ENCODE measurements around the gene WDR90.

WDR90 gene

DNA sequence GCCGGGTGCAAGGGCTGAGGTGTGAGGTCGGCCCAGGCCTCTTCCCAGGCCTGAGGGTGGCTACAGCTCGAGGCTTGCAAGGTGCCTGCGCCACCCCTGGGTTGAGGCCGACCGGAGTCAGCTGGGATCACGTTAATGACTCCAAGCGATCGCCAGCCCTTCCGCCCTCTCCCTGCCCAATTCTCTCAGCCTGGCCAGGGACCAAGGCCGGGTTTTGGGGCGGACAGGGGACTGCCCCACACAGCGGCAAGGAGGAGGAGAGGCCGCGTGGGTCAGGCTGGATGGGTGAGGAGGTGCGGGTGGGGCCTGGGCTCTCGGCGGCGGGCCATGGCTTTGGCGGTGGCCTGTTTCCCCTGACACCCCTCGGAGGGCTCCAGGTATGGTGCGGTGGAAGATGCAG, 44.2 kb downstream of the WDR90 start:
- no peak for DNase-seq

DNA sequence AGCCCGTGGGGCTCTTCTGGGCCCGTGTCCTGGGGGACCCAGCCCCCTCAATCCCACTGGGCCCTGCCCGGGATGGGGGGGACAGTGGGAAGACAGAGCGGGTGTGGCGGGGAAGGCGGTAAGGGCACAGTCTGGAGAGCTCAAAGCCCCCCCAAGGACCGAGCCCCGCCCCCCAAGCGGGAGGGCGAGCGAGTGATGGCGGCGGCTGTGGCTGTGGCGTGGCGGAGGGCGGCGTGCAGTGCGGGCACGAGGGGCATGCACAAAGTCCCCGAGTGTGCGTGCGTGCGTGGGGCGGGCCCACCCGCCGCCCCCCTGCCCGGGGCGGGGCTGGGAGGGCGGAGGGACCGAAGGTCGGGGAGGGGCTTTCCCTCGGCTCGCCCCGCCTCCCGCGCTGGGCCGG, 44.6 kb downstream of the WDR90 start:
- DNase-seq, result peak in 1 of 4 experiments; percentile 28

DNA sequence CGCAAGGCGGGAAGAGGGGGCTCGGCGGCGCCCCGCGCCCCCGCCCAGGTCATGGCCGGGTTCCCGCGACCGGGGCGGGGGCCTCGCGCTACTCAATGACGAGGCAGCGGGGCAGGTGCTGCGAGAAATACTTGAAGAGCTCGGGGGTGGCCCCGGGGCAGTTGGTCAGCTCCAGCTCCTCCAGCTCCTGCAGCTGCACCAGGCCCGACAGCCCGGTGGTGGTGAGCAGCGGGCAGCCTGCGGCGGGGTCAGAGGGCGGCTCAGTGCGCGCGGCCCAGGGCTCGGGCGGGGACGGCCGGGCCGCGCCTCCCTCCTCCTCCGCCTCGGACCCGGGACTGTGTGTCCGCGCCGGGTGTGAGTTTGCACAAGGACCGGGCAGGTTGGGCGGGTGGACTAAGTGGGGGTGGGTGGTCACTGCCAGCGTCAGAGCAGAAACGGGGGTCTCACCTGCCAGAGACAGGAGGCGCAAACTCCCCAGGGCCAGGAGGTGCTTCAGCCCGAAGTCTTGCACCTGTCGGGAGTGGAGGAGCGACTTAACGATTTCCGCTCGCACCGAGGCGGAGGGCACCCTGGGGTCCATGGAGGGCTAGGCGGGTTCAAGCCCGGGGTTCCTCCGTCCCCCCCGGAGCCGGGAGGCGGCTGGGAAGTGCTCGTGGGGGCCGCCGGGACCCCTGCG, 45.2 kb downstream of the WDR90 start:
- no peak for DNase-seq

DNA sequence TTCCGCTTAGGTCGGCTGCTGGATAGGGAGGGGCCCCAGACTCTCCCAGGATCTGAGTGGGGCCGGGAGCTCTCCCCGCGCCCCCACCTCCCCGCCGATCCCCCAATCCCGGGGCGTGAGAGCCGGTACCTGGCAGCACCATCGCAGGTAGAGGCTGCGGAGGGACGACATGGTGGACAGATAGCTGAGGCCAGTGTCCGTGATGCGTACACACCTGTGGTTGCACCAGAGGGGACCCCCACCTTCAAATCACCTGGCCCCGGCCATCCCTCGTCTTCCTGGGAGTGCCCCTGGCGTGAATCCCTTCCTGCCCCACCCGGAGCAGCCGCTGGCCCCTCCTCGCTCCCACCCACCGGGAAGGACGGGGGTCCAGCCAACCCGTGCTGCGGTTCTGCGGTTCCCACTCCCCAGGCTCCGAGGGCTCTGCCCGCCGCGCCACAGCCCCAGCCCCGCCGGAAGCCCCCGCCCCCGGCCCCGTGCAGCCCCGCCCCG, 45.7 kb downstream of the WDR90 start:
- DNase-seq, result peak in 1 of 4 experiments; percentile 31

DNA sequence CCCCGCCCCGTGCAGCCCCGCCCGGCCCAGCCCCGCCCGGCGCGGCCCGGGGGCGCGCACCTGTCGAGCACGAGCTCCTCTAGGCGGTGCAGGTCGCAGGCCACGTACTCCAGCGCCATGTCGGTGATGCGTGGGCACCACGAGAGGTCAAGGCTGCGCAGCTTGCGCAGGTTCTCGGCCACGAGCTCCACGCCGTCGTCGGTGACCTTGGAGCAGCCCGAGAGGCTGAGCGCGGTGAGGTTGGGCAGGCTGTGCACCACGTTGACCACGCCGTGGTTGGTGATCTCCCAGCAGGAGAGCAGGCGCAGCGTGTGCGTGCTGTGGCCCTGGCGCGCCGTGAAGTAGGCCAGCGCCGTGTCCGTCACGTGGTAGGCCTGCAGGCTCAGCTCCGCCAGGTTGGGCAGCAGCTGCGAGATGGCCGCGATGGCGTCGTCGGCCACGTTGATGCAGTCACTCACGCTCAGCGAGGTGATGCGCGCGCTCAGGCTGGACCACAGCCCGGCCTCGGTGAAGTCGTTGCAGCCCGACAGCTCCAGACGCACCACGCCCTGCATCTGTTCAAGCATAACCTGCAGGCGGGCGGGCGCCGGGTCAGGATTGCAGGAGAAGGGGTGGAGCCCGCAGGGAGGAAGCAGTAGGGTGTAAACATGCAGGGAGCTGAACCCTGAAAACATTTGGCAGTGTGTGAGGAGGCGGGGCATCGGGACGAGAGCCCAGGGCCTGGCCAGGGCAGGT, 46.4 kb downstream of the WDR90 start:
- peak in 3 of 4 experiments; percentile 40 to 81 (median 62) for DNase-seq

DNA sequence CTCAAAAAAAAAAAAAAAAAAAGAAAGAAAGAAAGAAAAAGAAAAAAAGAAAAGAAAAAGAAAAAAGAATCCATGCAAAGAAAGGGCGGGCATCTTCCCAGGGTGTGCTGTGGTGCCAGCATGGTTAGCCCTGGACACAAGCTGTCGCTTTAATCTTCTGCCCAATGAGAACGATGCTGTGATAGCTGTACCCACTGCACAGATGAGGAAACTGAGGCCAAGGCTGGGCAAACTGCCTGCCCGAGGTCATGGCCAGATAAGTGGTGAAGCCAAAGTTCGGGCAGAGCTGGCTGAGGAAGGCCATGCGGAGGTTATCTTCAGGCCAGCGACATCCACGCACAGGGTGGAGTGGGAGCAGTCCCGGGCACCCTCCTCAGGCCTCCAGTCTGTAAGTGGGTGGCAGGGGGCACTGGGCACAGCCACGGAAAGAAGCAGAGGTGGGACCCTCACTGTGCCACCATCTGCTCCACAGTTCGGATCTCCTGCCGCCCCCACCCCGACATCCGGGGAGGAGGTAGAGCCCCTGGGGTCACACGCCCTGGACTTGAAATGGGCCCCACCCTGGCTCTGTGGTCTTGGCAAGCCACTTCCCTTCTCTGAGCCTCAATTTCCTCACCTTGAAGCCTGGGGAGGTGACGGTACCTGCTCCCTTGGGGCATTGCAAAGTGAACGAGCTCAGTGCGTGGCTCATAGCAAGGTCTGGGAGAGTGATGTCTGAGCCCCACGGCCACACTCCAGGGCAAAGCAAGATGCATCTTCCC, 49.9 kb downstream of the WDR90 start:
- DNase-seq, result no peak

DNA sequence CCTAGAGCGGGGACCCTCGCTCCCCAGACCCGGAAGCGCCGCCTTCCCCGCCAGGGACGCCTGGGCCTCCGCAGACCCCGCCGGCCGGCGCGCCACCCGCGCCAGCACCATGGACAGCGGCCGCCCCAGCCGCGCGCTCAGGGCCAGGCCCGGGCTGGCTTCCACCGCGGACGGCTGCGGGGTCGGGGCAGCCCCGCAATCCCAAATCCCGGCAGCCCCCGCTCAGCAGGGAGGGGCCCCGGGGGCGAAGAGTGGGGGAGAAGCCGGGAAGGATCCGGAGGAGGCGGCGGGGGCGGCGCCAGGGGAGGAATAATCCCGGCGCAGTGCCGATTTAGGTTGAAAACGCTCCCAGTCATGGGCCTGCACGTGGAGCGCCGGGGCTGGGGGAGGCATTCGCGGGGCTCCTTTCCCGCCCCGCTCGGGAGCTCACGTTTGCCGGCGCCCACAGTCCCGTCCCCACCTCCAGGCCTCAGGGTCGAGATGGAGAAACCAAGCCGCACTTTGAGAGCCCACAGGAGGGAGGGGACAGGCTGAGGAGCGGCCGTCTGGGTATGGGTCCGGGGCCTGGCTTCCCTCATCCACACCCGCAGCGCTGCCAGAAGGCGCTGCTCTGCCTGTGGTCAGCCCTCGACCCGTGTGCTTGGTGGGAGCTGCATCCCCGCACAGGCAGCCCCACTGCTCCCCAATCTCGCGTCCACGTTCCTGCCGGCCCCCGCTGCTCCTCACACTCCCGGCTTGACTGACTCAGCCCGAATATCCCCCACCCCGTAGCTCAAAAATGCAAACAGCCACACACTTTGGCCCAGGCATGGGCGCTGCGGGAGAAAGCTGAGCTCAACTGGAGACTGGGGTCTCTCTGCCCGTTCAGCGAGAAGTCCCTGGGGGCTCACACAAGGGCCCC, 51.8 kb downstream of the WDR90 start:
- DNase-seq, result peak in 2 of 4 experiments; percentile 24 to 45

DNA sequence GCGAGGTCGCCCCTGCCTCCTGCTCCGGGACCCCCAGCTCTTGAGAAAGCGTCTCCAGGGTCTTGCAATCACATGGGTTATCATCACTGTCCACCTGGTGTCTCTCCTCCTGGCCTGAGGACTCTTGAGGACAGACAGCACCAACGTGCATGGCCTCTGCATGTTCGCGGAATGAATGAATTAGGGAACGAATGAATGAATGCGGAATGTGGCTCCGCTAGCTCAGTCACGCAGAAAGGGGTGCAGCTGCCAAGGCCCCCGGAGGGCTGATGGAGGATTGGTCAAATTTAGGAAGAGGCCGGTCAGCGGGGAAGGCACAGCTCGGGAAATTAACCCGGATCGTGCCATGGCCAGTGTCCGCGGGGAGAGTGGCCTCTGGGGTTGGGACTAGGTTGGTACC, 53.2 kb downstream of the WDR90 start:
- DNase-seq, result no peak

DNA sequence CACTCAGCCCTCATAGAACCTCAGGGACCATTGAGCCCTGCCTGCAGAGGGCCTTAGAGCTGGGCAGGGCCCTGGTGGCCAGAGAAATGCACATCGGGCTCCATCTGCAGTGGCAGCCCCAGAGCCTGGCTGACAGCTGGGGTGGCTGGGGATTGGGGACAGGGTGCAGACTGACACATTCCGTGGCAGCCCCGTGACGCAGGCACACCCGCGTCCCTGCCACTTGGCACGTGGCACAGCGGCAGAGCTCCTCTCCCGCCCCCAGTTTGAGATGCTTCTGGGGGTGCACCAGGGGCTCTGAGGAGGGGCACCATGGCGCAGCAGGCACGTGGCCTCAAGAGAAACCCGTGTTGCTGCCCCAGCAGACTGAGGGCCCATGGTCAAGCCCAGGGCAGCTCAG, 54.2 kb downstream of the WDR90 start:
- DNase-seq, result no peak

DNA sequence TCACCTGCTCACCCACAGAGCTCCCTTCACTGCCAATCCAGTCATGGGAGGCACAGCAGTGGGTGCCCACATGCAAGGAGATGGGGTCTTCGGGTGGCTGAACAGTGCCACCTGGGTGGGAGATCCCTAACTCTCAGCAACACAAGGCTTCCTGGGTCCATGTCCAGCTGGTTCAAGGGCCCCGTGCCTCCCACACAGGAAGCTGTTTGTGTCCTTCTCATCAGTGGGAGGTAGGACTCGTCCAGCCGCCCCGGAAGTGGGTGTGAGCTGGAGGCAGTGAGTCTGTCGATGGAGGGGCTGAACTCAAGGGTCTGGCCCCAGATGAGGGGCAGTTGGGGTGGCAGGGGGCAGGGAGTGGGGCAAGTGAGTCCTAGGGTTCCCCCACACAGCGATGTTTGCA, 54.9 kb downstream of the WDR90 start:
- DNase-seq, result no peak

DNA sequence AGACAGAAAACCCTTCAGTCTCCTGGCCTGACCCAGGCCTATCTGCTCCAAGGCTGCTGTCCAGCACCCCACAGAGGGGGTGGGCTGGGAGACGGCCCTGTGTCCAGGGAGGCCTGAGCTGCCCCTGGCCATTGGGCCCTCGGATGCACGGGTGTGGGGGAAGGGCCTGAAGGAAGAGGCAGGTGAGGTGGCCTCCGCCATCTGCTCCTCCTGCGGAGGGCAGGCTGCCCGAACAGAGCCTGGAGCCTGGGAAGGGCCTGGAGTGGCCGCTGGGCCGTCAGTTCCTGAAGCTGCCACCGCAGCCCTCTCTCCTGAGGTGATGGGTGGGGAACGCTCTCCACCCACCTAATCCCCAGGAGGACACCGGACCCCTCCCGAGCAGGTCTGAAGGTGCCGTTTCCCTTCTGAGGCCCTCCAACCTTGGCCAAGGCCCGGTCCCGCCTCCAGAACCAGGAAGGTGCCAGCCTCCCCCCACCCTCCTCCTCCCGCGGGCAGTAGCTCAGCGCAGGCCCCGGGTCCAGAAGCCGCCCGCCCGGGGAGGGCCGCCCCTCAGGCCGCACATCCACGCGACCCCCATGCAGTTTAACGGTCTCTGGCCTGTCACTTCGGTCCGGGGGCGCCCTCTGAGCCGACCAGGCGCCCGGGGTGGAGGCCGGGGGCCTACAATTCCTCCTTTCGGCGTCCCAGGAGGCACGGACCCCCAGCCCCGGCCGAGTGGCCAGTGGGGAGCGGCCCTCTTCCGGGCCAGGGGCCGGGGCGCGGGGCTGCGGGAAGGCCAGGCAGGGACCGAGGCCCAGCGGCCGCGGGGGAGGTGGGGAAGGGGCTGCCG, 55.6 kb downstream of the WDR90 start:
- DNase-seq, result no peak

DNA sequence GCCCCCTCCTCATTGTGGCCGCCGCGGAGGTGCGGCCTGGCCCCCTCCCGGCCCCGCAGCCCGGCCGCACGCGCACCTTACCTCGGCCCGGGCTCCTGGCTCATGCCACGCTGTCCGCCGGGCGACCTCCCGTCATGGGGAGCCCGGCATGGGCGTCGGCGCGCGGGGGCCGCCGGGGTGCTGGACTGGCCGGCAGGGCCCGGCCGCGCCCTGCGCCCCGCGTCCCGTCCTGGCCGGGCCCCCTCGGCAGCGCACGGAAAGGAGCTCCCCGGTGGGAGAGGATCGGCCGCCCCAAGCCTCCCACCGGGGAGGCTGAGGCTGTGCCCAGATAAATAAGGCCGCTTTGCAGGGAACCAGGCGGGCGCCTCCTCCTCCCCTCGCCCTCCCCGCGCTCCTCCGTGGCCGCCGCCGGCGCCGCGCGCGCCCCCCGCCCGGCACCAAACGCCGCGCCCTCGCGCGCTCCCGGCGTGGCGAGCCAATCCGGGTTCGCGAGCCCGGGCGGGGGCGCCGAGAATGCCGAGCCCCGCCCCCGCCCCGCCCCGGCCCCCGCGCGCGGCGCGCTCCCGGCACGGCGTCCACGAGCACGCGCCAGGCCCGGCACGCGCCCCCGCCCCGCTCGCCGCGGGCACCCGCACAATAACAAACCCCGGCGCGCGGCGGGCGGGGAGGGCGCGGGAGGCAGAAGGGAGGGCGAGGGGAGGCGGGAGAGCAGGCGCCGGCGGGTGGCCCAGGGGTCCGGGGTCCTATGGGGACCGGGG, 56.4 kb downstream of the WDR90 start, which contains the start of gene FBXL16:
TSS of gene FBXL16 (minus strand) at position 371 of the 758 bp plus-strand sequence. CDS start 8,396 bp downstream, outside the sequence.
- no peak for DNase-seq

DNA sequence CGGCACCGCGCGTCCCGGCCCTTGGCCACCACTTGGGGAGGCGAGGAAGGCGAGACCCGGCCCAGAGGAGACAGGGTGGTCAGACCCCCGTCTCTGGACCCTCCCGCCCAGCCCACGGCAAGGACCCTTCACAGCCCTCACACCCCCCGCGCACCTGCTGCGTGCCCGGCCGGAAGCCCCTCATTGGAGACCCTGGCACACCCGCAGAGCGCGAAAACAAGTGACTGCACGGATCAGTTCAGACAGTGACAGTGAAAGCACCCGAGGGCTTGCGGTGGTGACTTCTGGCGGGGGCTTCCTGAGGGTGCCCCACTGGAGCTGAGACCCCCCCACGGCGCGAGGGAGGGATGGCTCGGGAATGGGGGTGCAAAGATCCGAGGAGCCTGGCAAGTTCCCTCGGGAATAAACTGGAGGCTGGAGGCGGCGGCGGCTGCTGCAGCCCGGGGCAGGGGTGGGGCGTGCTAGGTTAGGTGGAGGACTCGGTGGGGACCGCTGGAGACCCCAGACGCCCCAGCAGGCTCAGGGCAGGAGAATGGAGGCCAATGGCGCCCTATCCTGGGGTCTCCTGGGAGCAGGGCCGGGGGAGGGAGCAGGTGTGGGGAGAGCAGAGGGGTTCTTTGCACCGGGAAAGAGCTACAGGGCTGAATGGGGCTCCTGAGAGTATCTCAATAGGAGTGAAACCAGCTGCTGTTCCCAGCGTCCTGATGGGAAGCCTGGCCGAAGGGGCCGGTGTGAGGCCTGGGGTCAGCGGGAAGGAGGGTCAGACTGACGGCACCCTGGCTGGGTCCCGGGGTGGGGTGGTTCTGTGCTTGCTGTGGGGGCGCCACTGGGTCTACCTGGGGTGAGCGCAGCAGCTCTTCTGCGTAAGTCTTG, 57.3 kb downstream of the WDR90 start:
- no peak for DNase-seq

DNA sequence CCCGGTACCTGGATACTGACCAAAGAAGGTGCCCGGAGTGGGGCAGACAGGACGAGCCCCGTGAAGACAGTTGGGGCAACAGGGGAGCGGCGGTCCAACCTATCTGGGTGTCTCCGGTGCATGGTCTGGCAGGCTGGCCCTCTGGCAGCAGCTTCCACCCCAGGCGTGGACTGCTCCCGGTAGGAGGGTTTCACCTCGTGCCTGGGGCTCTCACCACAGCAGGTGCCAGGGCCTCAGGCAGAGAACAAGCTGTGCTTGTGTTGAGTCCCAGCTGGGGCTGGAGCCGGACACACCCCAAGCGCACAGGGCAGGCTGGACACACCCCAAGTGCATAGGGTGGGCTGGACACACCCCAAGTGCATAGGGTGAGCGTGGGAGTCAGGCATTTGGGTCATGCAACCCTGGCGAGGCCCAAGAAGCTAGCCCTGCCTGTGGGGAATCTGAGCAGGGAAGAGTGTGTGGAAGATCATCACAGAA, 57.9 kb downstream of the WDR90 start:
- no peak for DNase-seq

DNA sequence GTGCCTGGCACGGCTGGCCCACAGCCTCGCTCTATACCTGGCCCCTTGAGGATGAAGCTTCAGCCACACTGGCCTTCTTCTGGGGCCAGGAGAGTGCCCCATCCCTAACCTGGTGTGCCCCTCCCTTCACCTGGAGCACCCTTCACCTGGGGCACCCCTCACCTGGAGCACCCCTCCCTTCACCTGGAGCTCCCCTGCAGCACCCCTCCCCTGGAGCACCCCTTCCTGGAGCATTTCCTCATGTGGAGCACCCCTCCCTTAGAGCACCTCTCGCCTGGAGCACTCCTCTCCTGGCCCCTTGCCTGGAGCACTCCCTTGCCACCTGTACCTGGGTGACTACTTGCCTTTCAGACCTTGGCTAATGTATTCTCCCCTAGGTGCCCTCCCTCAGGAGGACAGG, 58.9 kb downstream of the WDR90 start:
- DNase-seq, result no peak

DNA sequence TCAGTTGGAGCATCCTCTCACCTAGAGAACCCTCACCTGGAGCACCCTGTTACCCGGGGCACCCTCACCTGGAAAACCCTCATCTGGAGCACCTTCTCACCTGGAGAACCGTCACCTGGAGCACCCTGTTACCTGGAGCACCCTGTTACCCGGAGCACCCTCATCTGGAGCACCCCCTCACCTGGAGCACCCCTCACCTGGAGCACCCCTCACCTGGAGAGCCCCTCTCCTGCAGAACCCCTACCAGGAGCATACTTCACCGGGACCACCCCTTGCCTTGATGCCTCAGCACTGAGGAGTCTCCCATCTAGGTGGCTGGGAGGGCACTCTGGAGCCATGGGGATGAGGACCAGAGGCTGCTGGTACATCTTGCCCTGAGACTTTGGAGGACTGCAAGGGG, 59.8 kb downstream of the WDR90 start:
- no peak for DNase-seq

DNA sequence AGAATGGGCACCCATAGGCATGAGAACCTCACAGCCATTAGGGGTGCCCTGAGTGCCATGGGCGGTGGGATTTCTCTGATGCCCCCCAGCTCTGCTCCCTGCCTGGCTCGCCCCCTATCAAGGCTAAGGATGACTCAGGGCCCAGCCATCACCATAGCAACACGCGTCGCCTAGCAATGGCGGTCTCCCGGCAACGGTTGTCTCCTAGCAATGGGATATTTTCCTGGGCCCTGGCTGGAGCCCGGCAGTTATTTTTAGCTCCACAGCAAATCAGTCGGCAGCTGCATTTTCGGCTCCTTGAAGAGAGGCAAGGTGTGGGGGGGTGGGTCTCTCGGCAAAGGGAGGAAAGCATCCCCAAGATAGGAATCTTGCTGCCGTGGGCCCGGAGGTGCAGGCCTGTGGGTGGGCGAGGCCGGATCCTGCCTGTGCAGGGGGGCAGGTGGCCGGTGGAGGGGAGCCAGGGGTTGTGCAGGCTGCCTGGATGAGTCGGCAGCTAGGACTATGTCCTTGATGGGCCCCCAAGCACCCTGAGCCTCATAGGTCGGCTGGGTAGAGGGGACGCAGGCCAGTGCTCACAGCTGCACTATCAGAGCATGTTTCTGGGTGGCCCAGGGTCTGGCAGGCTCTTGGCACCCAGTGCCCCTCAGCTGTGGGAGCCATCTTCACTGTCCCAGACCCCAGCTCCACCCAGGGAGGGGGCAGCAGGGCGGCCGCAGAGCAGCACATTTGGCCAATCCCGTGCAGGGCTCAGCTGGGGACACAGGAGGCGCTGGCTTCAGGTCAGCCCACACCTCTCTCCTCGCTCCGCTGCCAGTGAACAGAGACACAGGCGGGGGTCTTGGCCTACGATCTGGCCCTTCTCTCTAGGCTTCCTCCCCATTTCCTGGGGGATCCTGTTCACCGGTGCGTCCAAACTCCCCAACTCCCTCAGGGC, 60.7 kb downstream of the WDR90 start:
- no peak for DNase-seq

DNA sequence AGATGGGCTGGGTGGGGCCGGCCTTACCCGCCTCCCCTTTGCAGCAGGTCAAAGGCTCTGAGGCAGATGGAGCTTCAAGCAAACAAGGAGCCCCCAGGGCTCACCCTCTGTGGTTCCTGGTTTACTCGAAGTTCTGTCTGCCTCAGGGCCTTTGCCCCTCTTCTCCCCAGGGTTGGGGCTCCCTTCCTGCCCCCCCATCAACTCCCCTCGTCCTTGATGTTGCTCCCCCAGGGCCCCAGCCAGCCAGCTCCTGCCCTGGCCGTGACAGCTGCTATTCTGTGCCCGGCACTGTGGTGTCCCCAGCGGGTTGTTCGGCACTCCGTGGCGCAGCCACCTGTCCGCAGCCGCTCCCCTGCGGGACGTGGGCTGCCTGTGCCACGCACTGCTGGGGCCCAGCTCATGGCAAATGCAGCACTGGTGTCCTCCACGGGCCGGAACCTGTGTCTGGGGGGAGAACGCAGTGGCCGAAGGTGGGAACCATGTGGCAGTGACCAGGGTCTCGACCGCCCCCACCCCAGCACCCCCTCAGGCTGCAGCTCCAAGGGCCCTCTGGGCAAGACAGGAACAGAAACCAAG, 61.4 kb downstream of the WDR90 start:
- no peak for DNase-seq

Measured in activated naive CD4-positive, alpha-beta T cell (primary cell).